Glutamatergic neuron (in vitro differentiated cells): ENCODE results near the gene KMT2D. TPM values are rescaled to one million over a fixed set of nuclear protein-coding genes. Genes with fewer than 3 reads are reported as not detected.

Experiments
- DNase-seq: peaks from one replicate; pipeline ENCODE4 v3.0.0; 2022
- H3K27ac Mint-ChIP-seq: one replicate; pipeline ENCODE4 v1.8.0; 2020; ENCODE audit warnings: mild to moderate bottlenecking, mixed read lengths, inconsistent platforms; ENCODE audit not compliant: unreplicated experiment
- H3K27me3 Mint-ChIP-seq: one replicate; pipeline ENCODE4 v1.8.0; 2020; ENCODE audit warnings: mild to moderate bottlenecking, moderate library complexity, mixed read lengths, inconsistent platforms; ENCODE audit not compliant: unreplicated experiment
- H3K36me3 Mint-ChIP-seq: one replicate; pipeline ENCODE4 v1.8.0; 2020; ENCODE audit warnings: mild to moderate bottlenecking, mixed read lengths, inconsistent platforms; ENCODE audit not compliant: unreplicated experiment
- H3K4me1 Mint-ChIP-seq: one replicate; pipeline ENCODE4 v1.8.0; 2020; ENCODE audit warnings: mild to moderate bottlenecking, low read depth, mixed read lengths, inconsistent platforms; ENCODE audit not compliant: unreplicated experiment
- H3K4me3 Mint-ChIP-seq: one replicate; pipeline ENCODE4 v1.8.0; 2020; ENCODE audit warnings: mild to moderate bottlenecking, mixed read lengths, inconsistent platforms; ENCODE audit not compliant: unreplicated experiment
- H3K9me3 Mint-ChIP-seq: one replicate; pipeline ENCODE4 v1.8.0; 2020; ENCODE audit warnings: mild to moderate bottlenecking, moderate library complexity, mixed read lengths, inconsistent platforms; ENCODE audit not compliant: unreplicated experiment
- CTCF ChIP-seq: fragments of 200-600 bp; sonication (generic); IDR thresholded peaks from one replicate; pipeline ENCODE4 v1.5.0; 2021; ENCODE audit not compliant: partially characterized antibody, unreplicated experiment
- total RNA-seq: library from RNA; stranded (reverse); fragmentation: NEBNext Ultra II Directional; extraction: Animal tissue kit (Norgen Biotek cat#: 25700); gene quantifications from one replicate; pipeline ENCODE4 v1.2.1, GENCODE V29; 2021; ENCODE audit not compliant: unreplicated experiment

The KMT2D gene
- total RNA-seq, 1 donor from 2014 or later: 144 TPM

GRCh38 chr12:49012739-49013138, 47.9 kb downstream of the KMT2D start:
- H3K27ac Mint-ChIP-seq: no peak overlapping the region
- H3K9me3 Mint-ChIP-seq: peaks cover under 1% of the 10 kb centered on the region
- no peaks in the 10 kb centered on the region for H3K36me3 Mint-ChIP-seq
- no peak overlapping the region for H3K4me3 Mint-ChIP-seq
- TF ChIP-seq CTCF: no peak
- no peak for DNase-seq
- peaks cover 2% of the 10 kb centered on the region for H3K4me1 Mint-ChIP-seq
- H3K27me3 Mint-ChIP-seq: peaks cover 2% of the 10 kb centered on the region

Other genes starting within 250 kb of the KMT2D start
- 155 TPM for gene CACNB3, start 242.3 kb downstream of the KMT2D start, total RNA-seq
- gene DDX23, start 208.6 kb downstream of the KMT2D start, total RNA-seq: 65.7 TPM
- gene RND1, start 194.9 kb downstream of the KMT2D start, total RNA-seq: 1.8 TPM
- 12.3 TPM for gene FKBP11, start 135.3 kb downstream of the KMT2D start, total RNA-seq
- gene ARF3, start 103.3 kb downstream of the KMT2D start, total RNA-seq: 162 TPM
- not detected for gene WNT10B, start 89.1 kb downstream of the KMT2D start, total RNA-seq
- not detected for gene WNT1, start 82.5 kb downstream of the KMT2D start, total RNA-seq
- 6.4 TPM for gene DDN, start 61.4 kb downstream of the KMT2D start, total RNA-seq
- 58.2 TPM for gene PRKAG1, start 42.0 kb downstream of the KMT2D start, total RNA-seq
- gene RHEBL1, start 9.2 kb upstream of the KMT2D start, total RNA-seq: 2.3 TPM
- 1.2 TPM for gene DHH, start 34.0 kb upstream of the KMT2D start, total RNA-seq
- gene LMBR1L, start 50.1 kb upstream of the KMT2D start, total RNA-seq: 371 TPM
- gene TUBA1B, start 70.6 kb upstream of the KMT2D start, total RNA-seq: 924 TPM
- 7,184 TPM for gene TUBA1A, start 128.3 kb upstream of the KMT2D start, total RNA-seq
- 66.7 TPM for gene TUBA1C, start 204.3 kb upstream of the KMT2D start, total RNA-seq
- gene PRPH, start 234.4 kb upstream of the KMT2D start, total RNA-seq: 2,189 TPM